Ishikawa (cell line): ENCODE results near the gene PRIMA1.

ENCODE experiments used
- CEBPB ChIP-seq: IDR thresholded peaks from 2 replicates; pipeline ENCODE4 v1.6.1; 2012
- CREB1 ChIP-seq: IDR thresholded peaks from 2 replicates; pipeline ENCODE4 v1.6.1; 2012; ENCODE audit warnings: low read depth
- EGR1 ChIP-seq: IDR thresholded peaks from 2 replicates; pipeline ENCODE4 v1.6.1; 2012
- EP300 ChIP-seq: IDR thresholded peaks from 2 replicates; pipeline ENCODE4 v1.6.1; 2012; ENCODE audit warnings: borderline replicate concordance
- FOXM1 ChIP-seq: IDR thresholded peaks from 2 replicates; pipeline ENCODE4 v1.6.1; 2012; ENCODE audit warnings: low read depth, borderline replicate concordance
- NFIC ChIP-seq: IDR thresholded peaks from 2 replicates; pipeline ENCODE4 v1.6.1; 2012
- RAD21 ChIP-seq: IDR thresholded peaks from 2 replicates; pipeline ENCODE4 v1.6.1; 2012; ENCODE audit warnings: low read depth
- TAF1 ChIP-seq: IDR thresholded peaks from 2 replicates; pipeline ENCODE4 v1.6.1; 2012; ENCODE audit warnings: low read depth, mild to moderate bottlenecking
- TCF12 ChIP-seq: IDR thresholded peaks from 2 replicates; pipeline ENCODE4 v1.6.1; 2012; ENCODE audit warnings: low read depth
- TEAD4 ChIP-seq: IDR thresholded peaks from 2 replicates; pipeline ENCODE4 v1.6.1; 2012
- YY1 ChIP-seq: IDR thresholded peaks from 2 replicates; pipeline ENCODE4 v1.6.1; 2012; ENCODE audit warnings: low read depth
- ZBTB7A ChIP-seq: IDR thresholded peaks from 2 replicates; pipeline ENCODE4 v1.6.1; 2012; ENCODE audit warnings: low read depth
- TF ChIP-seq, protein P1 (sequence below): IDR thresholded peaks from 2 replicates; pipeline ENCODE4 v1.6.1; 2012; ENCODE audit warnings: low read depth, mild to moderate bottlenecking
- TF ChIP-seq, protein P2 (sequence below): IDR thresholded peaks from 2 replicates; pipeline ENCODE4 v1.6.1; 2012
- TF ChIP-seq, protein P3 (sequence below): IDR thresholded peaks from 2 replicates; pipeline ENCODE4 v1.6.1; 2012

PRIMA1 gene

DNA sequence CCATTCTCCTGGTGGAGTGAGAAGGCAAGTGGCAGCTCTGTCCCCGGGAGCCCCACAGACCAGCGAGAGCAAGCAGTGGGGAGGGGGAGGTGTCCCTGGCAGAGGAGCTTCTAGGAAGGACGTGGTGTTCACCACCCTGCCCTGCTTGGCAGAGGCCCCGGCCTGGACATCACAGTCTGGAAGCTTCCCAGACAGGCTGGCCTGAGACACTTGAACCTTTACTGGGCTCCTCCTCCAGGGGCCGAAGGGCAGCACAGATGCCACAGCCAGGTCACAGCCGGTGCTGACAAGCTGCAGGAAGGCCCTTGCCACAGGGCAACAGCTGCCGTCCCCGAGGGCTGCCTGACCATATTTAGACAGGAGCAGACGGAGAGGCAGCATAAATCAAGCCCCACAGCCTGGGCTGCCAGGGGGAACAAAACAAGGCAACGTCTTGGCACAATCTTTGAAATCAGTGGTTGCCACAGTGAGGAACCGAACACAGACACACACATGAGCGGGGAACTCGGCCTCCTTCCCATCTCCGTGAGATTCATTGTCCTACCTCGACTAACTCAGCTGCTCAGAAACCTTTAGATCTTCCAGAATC, 28.5 kb downstream of the PRIMA1 start:
- no peak for TF ChIP-seq NFIC
- TF ChIP-seq TCF12 = no peak
- no peak for TF ChIP-seq CEBPB
- no peak for TF ChIP-seq ZBTB7A
- TF ChIP-seq FOXM1 = no peak
- TF ChIP-seq TEAD4 = no peak
- TF ChIP-seq EP300 = no peak
- TF ChIP-seq, protein P1, sequence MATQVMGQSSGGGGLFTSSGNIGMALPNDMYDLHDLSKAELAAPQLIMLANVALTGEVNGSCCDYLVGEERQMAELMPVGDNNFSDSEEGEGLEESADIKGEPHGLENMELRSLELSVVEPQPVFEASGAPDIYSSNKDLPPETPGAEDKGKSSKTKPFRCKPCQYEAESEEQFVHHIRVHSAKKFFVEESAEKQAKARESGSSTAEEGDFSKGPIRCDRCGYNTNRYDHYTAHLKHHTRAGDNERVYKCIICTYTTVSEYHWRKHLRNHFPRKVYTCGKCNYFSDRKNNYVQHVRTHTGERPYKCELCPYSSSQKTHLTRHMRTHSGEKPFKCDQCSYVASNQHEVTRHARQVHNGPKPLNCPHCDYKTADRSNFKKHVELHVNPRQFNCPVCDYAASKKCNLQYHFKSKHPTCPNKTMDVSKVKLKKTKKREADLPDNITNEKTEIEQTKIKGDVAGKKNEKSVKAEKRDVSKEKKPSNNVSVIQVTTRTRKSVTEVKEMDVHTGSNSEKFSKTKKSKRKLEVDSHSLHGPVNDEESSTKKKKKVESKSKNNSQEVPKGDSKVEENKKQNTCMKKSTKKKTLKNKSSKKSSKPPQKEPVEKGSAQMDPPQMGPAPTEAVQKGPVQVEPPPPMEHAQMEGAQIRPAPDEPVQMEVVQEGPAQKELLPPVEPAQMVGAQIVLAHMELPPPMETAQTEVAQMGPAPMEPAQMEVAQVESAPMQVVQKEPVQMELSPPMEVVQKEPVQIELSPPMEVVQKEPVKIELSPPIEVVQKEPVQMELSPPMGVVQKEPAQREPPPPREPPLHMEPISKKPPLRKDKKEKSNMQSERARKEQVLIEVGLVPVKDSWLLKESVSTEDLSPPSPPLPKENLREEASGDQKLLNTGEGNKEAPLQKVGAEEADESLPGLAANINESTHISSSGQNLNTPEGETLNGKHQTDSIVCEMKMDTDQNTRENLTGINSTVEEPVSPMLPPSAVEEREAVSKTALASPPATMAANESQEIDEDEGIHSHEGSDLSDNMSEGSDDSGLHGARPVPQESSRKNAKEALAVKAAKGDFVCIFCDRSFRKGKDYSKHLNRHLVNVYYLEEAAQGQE = no peak
- no peak for TF ChIP-seq RAD21
- no peak for TF ChIP-seq EGR1
- TF ChIP-seq CREB1 = no peak
- no peak for TF ChIP-seq YY1
- TF ChIP-seq, protein P2, sequence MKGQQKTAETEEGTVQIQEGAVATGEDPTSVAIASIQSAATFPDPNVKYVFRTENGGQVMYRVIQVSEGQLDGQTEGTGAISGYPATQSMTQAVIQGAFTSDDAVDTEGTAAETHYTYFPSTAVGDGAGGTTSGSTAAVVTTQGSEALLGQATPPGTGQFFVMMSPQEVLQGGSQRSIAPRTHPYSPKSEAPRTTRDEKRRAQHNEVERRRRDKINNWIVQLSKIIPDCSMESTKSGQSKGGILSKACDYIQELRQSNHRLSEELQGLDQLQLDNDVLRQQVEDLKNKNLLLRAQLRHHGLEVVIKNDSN = no peak
- TF ChIP-seq, protein P3, sequence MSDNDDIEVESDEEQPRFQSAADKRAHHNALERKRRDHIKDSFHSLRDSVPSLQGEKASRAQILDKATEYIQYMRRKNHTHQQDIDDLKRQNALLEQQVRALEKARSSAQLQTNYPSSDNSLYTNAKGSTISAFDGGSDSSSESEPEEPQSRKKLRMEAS = no peak
- no peak for TF ChIP-seq TAF1

DNA sequence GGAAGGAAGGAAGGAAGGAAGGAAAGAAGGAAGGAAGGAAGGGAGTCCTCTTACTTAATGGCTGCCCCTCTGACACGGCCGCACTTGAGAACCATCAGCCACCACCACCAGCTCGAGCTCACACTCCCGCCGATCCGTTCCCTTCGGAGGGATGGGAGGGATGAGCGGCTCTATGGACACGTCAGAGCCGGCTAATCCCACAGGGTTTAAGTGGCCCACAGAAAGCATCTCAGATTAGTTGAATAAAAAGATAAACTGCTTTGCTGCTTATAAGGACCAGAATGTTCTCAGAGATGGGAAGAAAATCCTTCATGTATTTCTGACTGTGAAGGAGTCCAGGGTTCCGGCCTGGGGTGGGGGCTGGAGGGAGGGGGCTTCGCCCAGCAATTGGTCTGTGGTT, 31.1 kb downstream of the PRIMA1 start:
- no peak for TF ChIP-seq YY1
- no peak for TF ChIP-seq EP300
- TF ChIP-seq, protein P2 = no peak
- TF ChIP-seq TCF12 = no peak
- TF ChIP-seq CREB1 = no peak
- TF ChIP-seq, protein P1 = no peak
- TF ChIP-seq TEAD4 = no peak
- TF ChIP-seq EGR1 = no peak
- no peak for TF ChIP-seq RAD21
- no peak for TF ChIP-seq FOXM1
- no peak for TF ChIP-seq ZBTB7A
- no peak for TF ChIP-seq NFIC
- no peak for TF ChIP-seq TAF1
- TF ChIP-seq CEBPB = no peak
- TF ChIP-seq, protein P3 = no peak

DNA sequence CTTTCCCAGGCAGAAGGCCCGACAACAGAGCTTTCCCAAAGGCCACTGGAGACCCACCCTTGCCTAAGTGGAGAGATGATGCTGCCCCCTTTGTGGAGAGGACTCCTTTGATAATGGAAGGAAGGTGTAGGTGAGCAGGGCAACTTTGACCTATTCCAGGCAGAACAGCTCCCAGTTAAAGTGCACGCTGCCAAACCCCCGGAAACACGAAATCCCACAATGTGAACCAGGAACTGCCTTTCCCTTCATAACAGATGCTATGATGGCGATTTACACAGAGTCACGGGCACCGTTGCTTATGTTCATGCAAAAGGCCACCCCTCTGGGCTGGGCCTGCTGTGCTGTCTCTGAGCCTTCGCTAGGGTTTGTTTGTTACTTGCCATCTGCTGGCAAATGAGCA, 34.6 kb downstream of the PRIMA1 start:
- TF ChIP-seq TCF12 (no peak), CEBPB (no peak), NFIC (no peak), EGR1 (no peak), EP300 (no peak), YY1 (no peak), FOXM1 (no peak), TAF1 (no peak), RAD21 (no peak), ZBTB7A (no peak), CREB1 (no peak), TEAD4 (no peak)
- TF ChIP-seq, protein P3 = no peak
- TF ChIP-seq, protein P2 = no peak
- TF ChIP-seq, protein P1 = no peak

DNA sequence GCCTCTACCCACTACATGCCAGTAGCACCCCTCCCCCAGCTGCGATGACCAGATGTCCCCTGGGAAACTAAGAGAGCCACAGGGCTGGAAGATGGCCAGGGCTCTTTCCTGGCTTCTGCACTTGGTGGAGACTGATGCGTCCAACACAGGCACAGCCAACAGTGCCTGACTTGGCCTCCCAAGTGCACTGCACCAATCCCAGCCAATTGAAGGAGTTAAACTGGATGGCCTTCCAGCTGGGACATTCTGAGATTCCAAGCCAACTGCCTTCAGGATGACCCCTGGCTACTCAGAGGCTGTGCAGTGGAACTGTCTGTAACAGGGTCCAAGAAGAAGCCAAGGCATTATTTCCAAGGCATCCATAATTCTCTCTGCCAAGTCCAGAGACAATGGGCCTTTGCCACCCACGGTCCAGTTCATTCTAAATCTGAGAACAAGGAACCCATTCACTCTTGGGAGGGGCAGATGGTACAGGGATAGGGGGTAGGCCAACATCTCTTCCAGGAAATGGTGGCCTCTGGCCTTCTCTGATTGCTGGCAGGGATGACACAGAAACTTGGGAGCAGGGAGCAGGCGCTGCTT, 35.2 kb downstream of the PRIMA1 start:
- TF ChIP-seq FOXM1 (no peak), CREB1 (no peak), TCF12 (no peak), RAD21 (no peak), TAF1 (no peak), YY1 (no peak)
- TF ChIP-seq, protein P2 = no peak
